AG09309 (cell line): Measurements from ENCODE around the gene CACNA1B.
"Not testable (repeated sequence)": the region's sequence is repeated elsewhere in the genome, so short reads cannot be mapped to it uniquely, and the experiment has no call there.

ENCODE experiments used
- DNase-seq: peaks from one replicate; pipeline ENCODE4 v3.0.0-alpha.2; 2010; ENCODE audit warnings: low read depth
- H3K4me3 ChIP-seq: 2 replicates; pipeline ENCODE4 v1.5.1; 2011; ENCODE audit warnings: mild to moderate bottlenecking, low read depth, low read length, moderate library complexity; ENCODE audit not compliant: control insufficient read depth
- TF ChIP-seq, protein P1 (sequence below): IDR thresholded peaks from 2 replicates; pipeline ENCODE4 v1.5.1; 2011; ENCODE audit warnings: mild to moderate bottlenecking, low read depth, low read length, inconsistent platforms; ENCODE audit not compliant: insufficient read depth, control insufficient read depth; ENCODE audit errors: missing control alignments

Gene CACNA1B

DNA sequence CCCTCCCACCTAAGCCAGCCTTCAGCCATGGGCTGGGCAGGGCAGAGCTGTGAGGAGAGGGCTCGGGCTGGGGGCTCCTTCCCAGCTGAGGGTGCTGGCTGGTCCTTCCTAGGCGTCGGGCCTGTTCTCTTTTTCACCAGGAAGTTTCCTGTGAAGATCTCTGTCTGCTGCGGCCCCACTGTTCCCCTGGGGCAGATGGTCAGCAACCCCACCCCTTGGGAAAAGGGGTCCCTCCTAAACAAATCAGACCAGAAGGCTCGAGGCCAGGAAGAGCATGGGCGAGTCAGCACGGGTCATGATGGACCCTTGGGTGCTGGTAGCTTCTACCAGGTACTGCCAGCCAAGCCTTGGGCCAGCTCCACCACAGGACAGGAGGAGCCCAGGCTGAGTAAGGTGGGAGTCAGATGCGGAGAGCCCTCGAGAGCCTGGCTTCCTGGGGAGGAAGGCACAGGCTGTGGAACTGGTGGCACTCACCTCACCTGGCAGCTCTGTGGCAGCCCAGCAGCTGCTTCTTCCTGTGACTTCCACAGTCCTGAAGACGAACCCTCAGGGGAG lies 3.5 kb downstream of the CACNA1B start:
- DNase-seq, result no peak
- TF ChIP-seq, protein P1, sequence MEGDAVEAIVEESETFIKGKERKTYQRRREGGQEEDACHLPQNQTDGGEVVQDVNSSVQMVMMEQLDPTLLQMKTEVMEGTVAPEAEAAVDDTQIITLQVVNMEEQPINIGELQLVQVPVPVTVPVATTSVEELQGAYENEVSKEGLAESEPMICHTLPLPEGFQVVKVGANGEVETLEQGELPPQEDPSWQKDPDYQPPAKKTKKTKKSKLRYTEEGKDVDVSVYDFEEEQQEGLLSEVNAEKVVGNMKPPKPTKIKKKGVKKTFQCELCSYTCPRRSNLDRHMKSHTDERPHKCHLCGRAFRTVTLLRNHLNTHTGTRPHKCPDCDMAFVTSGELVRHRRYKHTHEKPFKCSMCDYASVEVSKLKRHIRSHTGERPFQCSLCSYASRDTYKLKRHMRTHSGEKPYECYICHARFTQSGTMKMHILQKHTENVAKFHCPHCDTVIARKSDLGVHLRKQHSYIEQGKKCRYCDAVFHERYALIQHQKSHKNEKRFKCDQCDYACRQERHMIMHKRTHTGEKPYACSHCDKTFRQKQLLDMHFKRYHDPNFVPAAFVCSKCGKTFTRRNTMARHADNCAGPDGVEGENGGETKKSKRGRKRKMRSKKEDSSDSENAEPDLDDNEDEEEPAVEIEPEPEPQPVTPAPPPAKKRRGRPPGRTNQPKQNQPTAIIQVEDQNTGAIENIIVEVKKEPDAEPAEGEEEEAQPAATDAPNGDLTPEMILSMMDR, result no peak
- no peak overlapping the region for H3K4me3 ChIP-seq

DNA sequence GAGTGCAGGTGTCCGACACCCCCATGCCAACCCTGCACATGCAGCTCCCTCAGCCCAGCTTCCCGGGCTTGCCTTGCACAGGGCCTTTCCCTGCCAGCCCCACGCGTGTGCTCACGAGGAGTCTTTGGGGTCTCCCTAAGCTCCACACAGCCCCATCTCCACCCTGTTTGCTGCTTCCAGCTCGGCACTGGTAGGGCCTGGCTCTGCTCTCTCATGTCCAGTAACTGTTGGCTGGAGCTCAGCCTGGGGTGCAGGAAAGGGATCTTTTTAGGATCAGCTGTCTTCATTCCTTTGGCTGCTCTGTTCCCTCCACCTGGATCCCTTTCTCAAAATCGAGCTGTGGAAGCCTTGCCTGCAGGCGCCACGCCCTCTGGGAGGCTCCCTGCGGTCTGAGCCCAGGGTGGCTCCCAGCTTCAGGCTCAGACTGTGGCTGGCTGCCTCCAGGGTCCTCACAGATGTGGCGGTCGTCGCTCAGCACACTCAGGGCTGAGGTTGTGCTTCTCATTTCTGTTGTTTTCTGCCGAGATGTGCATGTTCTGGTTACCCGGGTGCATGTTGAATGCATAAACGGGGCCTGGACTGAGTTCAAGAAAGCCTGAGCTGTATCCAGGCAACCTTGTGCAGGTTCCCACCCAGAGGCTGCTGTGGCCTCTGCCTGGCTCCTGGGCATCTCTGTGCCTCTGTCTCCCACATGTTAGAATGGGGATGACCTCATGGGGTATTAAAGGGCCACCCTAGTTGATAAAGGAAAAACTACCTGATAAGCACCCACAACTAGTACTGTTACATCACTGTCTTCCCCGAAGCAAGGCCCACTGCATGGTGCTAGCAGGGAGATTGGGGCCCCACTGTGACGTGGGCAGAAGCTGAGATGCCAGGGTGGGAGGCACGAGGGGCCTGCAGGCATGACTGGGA lies 4.3 kb downstream of the CACNA1B start:
- DNase-seq, result no peak
- TF ChIP-seq, protein P1, result no peak
- H3K4me3 ChIP-seq, result no peak overlapping the region

DNA sequence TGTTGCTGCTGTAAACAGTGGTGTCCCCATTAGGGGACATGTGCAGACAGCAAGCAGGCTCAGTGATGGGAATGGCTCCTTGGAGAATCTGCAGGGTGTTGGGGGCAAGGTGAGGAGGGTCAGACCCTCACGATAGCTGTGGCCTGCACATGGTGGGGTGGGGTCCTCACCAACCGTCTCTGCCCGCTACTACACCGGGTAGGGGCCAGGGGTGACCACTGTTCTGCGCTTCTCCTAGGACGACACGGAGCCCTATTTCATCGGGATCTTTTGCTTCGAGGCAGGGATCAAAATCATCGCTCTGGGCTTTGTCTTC lies 4.9 kb downstream of the CACNA1B start:
- no peak for DNase-seq
- TF ChIP-seq, protein P1, result no peak
- no peak overlapping the region for H3K4me3 ChIP-seq

DNA sequence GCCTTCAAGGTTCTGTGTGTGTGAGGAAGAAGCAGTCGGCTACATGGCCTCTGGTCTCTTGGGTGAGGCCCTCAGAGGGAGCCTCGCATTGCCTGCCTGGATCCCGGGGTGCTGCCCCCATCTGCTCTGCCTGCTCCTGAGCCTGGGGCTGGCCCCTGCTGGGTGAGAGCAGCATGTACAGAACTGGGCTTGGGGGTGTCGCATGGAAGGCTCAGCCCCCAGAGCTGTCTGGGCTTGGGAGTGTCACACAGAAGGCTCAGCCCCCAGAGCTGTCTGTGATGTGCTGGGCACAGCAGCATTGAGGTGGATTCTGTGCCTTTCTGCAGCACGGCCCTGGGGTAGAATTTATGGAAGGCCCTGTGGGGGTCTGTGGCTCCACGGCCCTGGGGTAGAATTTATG lies 6.4 kb downstream of the CACNA1B start:
- DNase-seq, H3K4me3 ChIP-seq: not testable (repeated sequence)

DNA sequence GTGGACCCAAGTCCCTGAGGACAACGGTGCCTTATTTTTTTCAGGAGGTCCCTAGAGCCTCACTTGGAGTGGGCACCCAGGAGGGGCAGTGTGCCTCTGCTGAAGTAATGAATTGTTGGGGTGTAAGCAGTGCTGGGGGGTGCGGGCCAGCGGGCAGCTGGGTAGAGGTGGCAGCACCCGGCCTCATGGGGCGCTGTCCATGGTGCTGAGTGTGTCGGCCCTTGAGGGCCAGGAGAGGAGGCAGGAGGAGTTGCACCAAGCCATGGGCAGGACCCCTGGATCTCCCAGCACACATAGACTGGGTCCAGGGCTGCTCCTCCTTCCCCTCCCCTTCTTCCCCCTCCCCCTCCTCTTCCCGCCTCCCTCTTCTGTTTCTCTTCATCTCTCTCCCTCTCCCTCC lies 7.0 kb downstream of the CACNA1B start:
- not testable (repeated sequence) for H3K4me3 ChIP-seq, DNase-seq

DNA sequence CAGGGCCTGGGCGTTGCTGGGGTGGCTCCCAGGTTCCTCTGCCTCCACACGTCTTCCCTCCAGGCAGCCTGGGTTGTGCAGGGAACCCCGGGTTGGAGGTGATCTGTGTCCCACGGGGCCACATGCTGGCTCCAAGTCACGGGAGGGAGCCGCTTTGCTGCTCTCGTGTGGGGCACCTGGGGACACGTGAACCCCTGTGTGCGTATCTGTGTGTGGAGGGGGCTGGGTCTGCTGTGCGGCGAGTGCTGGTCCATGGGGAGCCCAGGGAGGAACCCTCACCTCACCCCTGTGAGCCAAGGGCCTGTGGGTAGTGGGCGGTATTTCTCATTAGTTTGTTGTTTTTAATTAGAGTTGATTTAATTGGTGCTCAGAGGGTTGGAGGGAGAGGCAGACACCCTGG lies 7.5 kb downstream of the CACNA1B start:
- DNase-seq, H3K4me3 ChIP-seq: not testable (repeated sequence)

DNA sequence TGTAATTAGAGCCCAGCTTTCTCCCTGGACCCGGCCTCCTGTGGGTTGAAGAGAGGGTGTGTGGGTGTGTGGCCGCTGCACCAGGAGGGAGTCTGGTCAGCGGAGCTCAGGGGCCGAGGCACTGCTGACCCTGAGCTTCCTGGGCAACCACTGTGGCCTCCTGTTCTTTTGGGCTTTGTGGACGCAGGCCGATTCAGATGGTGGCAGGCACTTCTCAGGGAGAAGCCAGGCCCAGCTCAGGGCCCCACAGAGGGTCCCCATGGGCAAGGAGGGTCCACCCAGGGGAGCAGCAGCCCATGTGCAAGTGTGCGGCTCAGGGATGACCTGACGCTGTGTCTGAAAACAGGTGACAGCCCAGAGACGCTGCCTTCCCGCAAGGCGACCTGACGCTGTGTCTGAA lies 11.0 kb downstream of the CACNA1B start:
- DNase-seq, H3K4me3 ChIP-seq: not testable (repeated sequence)

DNA sequence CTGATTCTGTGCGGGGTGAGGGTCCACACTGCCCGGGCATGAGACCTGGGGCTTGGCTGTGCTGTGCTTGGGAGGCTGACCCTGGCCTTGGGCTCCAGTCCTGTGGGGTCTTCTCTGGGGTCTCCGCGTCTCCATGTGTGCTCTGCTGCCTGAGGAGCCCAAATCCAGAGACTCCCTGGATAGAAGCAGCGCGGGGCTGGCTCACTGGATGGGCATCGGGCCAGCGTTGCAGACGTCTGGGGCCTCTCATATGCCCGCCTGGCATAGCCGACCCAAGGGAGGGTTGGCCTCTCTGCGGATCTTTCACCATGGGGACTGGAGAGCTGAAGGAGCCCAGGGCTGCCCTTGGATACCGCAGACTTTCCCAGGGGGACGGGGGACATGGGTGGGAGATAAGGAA lies 12.4 kb downstream of the CACNA1B start:
- not testable (repeated sequence) for H3K4me3 ChIP-seq, DNase-seq

DNA sequence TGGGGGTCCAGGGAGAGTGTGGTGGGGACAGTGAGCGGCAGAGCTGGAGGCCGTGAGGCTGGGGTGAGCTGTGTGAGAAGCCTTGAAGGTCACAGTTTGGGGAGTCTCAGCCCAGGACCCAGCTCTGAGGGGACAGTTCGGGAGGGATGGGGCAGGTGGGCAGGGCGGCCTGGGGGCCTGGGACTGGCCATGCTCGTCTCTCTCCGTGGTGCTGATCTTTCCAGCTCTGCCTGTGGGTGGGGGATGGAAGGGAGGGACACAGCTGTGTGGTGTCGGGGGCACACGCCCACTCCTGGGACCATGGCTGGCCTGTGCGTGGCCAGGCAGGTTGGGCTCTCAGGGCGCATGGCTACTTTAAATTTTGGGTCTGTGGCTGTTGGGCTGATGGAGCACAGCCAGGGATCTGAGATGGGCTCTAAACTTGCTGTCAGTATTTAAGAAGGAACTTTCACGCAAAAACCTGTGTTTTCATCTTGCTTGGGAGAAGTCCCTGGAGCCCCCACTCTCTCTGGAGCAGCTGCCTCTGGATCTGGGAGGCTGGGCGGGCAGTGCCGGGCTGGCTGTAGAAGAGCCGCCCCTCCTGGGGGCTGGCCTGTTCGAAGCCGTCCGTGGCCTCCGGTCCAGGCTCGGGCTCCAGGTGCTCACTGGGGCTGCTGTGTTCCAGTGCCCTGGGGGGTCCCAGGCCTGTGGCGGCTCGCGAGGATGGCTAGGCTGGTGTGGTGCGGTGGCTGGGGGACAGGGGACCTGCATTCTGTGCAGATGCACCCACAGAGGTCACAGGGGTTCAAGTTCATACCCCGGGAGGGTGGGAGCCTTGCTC lies 13.4 kb downstream of the CACNA1B start:
- not testable (repeated sequence) for DNase-seq, H3K4me3 ChIP-seq
